ENCODE results near the gene ALK.

Gene ALK

DNA sequence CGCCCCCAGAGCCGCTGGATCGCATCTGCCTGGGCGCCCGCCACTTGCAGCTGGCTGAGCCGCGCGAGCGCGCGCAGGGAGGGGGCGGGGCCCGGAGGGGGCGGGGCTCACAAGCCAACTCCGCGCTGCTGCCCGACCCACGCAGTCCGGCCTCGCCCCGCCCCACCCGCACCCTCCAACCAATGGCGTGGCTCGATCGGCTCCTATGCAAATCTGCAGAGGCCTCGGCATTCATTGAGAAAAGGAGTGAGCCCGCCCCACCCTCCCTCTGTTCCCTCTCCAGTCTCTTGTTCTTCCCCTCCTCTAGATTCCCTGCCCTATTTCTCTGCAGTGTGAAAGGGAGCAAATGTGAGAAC, at the start of gene ALK:
Gene ALK (minus strand): TSS at position 27 of the 356 bp plus-strand sequence. CDS start 927 bp downstream, outside the sequence.
- DNase-seq, result peak; percentile 86

DNA sequence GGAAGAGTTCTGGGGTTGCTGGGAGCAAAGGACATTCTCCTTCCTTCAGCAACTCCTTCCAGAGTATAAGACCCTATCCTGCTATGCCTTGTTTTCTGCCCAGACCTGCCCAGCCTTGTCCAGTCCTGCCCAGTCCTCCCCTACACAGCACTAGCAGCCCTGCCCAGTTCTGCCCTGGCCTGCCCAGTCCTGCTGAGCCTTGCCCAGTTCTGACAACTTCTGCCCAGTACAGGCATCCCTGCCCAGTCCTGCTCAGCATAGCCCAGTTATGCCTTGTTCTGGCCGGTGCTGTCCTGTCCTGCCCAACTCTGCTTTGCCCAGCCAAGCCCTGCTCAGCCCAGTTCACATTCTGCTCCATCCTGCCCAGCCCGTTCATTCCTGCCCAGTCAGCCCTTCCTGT, 44.9 kb upstream of the ALK start:
- DNase-seq, result no peak

DNA sequence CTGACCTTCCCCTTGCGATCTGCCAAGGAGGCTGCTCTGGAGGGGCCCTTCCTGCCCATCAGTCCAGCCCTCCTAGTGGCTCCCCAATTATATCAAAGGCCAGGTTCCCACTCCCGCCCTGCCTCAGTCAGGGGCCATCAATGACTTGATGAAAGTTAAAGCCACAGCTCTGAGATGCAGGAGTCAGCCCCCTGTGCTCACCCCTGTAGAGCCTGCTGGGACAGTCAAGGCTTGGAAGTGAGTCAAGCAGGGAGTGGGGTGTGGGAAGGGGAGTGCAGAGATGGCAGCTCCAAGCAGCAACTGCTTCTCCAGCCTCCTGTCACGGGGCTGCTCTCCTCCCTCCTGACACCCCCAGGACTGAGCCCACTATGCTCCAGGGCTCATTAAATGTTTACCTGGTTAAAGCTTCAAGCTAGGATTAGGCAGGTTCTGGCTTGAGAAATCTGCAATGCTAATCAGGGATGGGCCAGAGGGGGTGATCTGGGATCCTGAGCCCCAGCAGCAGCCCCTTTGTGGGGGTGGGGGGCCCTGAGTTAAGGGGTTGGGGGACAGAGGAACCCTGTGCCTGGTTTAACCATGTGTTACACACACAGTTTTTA, 42.7 kb upstream of the ALK start:
- no peak for DNase-seq

DNA sequence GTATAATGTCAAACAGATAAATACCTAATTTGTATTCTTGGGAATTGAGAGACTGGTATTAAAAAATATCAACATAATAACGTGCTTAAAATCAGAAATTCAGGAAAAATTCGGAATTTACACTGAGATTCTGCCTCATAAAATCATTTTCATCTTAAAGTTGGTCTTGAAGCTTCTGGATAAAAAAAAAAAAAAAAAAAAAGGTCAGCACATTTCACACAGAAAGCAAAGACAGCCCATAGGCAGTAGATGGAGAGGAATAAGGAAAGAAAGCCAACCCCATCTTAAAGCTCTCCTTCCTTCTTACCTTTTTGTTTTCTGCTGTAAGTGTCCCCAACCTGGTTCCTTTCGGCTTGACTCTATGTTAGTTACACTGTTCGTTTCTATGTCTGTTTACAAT, 41.5 kb upstream of the ALK start:
- DNase-seq, result no peak

DNA sequence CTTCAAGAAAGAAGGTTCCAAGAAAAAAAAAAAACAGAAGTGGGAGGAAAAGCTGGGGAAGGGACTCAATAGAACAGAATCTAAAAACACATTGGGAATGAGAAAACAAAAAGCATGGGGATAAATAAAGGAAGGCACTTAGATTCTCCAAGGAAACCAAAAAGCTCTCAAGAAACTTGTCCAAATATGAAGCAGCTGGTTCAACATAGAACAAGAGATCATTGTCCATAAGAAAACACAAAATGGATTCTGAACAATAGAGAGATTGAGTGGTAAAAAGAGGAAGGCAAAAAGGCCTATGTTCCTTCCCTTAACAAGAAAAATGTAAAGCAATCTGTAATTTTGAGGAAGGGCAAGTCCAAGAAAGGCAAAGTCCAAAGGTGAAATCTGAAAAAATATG, 32.9 kb upstream of the ALK start:
- DNase-seq, result no peak

DNA sequence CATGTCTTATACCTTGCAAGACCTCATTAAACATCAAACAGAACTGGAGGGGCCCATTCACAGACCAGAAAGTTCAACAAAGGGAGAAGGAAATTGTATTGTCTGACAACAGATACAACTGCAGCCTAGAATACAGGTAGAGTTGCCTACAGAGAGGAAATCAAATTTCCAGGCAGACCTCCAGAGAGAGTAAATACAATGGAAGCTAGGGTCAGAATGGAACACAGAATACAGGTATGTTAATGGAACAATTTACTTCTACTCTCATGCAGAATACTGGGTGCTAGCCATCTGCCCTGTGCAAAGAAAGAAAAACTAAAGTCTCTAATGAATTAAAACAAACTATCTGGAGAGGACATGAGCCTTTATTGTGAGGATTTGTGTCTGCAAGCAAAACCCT, 31.6 kb upstream of the ALK start:
- DNase-seq, result no peak

DNA sequence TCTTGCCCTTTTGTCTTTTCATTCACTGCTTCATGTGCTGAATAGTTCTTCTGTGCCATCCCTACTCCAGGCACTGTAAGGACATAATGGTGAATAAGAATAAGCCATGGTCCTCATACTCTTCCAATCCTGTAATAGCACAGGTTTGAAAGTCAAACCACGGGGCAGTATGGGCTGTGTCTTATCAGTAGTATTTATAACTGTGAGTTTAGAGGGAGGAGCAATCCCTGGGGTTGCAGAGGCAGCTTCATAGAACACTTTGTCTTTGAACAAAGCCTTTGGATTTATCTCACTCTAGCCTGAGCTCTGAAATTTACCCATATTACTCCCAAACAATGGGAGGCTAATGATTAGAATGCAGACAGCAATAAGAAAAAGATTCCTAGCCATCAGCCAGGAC, 30.2 kb upstream of the ALK start:
- DNase-seq, result no peak

DNA sequence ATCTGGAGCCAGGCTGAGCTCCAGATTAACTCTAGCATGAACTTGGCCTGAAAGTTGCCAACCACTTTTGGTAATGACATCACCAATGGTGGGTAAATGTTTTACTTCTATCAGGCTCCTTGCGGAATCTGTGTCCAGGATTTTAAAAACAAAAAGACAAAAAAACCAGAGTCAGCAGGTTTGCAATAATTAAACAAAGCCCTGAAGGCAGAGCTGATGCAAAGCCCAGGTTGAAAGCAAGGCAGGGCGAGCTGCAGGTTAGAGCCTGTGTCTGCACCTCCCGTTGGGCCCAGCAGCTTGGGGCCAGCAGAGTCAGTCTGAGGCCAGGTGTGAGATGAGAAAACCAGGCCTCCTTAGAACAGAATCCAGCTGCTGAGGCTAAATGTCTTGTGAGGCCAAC, 29.1 kb upstream of the ALK start:
- no peak for DNase-seq

DNA sequence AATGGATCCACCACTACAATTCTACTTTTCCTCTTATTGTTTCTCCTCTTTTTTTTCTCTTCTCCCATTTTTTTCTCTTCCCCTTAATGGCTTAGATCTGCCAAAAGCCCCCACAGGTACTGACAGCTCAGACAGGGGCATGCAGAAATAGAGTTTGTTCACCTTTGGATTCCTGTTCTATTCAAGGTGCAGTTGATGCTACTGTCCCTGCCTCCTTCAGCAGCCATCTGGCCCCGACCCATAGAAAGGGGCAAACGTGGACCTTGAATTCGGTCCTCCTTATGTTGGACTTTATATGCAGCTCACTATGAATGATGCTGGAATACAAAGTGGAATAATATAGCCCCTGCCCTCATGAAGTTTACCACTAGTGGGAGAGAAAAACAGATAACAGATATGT, 27.7 kb upstream of the ALK start:
- no peak for DNase-seq

DNA sequence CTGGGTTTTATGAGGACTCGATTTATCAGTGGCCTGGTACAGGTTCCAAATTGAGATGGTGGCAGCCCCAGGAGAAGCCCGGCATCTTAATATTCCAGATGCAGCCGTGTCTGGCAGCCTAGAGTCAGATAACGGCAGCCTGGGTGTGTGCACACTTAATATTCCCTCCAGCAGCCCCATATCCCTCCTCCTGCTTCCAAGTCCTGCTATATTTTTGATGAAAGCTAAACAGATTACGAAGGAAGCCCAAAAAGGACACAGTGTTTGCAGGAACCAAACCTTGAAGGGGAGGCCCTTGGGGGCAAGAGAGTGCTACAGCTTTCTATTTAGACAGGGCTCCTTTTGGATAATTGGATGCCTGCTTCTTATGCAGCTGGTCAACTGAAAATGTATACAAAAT, 25.1 kb upstream of the ALK start:
- no peak for DNase-seq

DNA sequence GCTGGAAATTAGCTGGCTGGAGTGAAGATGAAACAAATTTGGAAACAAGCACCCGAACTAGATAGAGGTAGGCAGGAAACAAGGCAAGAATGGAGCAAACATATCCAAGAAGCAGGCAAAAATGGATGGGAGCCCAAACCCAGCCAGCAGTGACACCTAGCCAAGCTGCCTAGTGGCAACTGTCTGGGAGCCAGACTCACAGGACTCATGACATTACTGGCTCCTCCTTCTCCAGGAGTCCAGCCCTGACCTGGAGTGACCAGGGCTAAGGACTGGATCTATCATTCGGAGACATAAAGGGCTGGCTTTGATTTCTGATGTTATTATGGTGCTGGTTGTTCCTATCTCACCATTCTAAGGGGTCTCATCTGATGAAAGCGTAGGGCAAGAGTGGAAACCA, 21.3 kb upstream of the ALK start:
- no peak for DNase-seq

DNA sequence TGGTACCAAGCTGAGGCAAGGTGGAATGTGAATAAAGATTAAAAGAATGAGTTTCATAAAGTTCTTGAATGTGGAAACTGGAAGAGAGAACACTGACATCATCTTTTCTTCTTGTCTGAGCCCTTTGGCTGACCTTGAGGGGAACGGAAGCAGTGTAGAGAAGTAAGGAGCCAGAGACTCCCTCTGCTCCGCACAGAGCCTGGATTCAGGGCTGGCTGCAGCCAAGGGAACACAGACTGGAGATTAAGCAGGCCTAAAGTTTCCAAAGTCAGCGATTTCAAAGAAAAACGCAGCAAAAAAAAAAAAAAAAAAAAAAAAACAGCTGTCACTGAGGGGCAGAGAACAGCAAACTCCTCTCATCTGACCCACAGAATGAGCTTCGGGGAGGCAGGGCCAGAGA, 19.3 kb upstream of the ALK start:
- no peak for DNase-seq

DNA sequence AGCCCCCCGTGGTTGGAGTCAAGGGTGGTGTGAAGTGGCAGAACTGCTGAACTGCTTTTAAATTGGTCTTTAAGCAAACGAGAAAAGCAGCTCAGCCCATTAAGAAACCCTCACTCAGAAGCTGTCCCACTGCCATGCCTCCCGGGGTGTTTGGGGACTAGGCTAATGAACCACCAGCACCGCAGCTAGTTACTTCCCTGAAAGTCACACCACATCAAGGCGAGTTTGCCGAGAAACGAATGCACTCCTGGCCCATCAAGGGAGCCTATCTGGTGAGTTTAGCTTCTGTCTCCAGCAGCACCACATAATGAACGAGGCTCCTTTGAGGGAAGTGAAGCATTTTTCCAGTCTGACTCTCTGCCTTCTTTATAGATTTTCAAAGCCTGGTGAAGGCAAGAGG, 14.6 kb upstream of the ALK start:
- DNase-seq, result no peak

DNA sequence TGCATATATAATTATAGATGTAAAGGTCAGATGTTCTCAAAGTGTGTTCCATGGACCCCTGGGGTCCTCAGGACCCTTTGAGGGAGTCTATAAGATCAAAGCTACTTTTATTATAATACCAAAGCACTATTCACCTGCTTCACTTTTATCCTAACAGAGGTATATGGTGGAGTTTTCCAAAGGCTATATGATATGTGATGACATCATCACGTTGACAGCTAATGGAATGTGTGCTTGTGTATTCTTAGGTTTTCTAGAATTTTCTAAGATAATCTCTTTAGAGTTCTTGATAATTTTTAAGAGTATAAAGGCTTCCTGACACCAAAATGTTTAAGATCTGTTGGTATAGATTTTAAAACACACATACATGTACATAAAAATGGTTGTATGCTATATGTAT, 10.4 kb upstream of the ALK start:
- no peak for DNase-seq

DNA sequence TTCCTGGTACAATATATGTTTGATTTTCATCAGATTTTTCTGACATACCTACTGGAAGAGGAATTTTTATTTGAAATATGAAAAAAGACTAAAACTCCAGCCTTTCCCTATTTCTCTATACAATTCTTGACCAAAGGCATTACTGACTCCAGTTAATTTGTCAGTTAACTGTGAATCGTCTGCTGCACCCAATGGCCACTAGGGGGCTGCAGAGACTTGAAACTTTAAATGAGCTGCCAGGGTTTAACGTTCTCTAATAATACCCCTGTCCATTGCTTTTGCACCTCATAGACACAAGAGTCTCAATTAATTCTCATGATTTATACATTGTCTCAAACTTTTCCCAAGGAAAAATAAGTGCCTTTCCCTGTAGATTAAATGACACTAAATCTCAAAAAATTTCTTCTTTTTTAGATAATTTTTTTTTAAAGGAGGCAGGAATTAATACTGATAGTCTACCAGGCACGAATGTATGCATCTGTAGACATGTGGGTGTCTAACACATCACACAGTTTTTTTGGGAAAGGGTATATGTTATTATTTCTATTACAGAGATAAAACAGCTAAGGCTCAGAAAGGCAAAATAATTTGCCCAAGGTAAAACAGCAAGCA, 1.8 kb upstream of the ALK start:
- peak; percentile 31 for DNase-seq

DNA sequence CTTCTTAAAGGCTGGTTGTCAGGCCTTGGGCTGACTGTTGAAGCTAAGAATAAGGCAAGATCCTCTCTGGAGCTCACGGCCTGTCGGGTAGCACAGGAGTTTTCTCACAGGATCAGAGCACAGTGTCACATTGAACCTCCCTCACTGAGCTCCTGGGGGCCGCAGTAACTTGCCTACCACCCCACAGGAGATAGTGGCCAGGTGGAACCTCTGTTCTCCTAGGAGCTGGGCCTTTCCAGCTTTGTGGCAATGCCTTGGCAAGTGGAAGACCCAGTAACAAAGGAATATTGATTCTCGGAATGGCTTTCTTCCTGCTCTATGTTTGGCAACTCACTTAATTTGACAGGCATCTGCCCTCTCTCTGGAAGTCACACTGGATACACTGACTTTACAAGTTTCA, 1.2 kb upstream of the ALK start:
- DNase-seq, result no peak

DNA sequence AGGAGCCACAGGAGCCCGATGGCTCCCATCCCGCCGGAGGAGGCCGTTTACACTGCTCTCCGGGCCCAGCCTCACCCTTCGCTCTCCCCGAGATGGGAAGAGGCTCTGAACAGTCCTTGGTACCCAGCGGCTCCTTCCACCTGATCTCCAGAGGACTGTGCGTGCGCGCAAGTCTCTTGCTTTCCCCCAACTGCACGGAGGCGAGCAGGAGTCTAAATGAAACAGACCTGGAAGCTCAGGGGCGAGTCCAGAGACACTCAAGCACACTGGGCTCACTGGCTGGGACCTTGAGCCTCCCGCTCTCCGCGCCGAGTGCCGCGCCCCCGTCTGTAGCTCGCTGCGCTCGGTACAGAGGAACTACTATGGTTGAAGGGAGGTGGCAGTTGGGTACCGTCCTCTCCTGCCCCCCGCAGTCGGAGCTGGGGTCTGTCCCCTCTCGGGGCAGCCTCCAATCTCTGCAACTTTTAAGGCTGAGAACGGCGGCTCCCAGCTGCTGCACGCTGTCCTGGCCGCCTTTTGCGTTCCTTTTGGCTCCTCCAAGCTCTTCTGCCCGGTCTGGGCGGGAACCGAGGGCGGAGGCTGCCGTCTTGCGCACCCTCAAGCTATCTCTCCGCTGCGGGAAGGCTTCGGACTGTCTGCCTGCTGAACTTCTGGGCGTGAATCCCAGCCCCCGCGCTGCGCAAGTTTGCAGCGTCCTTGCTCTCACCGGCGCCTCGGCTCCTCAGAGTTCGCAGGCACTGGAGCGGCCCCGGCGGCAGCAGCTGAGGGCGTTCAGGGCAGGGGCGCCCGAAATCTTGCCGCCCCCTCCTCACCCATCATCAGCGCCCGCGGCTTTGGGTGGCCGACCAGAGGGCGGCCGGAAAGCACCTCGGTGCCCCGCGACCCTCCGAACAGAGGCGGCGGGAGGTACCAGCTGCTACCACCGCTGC, 491 bp downstream of the ALK start:
- DNase-seq, result no peak

DNA sequence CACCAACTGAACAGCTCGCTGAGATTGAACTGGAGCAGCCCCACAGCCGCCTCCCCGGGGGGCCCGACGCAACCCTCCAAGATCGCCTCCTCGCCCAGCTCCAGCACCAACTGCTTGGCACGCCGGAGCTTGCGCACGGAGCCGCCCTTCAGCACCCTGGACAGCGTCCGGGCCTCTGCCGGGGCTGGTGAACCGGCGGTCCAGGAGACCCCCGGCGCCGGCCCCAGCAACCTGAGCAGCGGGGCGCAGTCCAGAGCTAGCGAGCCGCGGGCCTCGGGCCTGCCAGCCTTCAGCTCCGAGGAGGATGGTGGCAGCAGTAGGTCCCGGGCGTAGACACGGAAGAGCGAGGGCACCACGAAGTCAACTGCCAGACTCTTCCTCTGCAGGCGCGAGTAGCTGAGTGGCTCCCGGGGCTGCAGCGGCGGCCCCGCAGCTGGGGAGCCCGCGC, 1.2 kb downstream of the ALK start:
- no peak for DNase-seq

DNA sequence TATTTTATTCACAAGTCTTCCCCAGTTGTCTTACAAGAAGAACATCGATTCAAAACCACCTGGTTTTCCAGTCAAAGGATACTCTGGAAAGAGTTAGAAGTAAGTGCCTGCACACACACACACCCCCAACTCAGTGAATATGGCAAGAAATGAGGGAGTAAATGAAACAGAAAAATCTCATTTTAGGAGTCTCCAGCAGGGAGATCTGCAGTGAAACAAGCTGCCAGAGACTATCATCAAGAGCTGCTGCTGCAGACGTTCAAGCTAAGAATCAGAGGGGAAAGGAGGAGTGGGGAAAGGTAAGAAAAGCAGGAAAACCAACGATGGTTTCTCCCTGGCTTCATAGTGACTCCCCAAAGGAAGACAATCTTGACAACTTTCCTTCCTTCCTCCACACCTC, 2.4 kb downstream of the ALK start:
- no peak for DNase-seq

DNA sequence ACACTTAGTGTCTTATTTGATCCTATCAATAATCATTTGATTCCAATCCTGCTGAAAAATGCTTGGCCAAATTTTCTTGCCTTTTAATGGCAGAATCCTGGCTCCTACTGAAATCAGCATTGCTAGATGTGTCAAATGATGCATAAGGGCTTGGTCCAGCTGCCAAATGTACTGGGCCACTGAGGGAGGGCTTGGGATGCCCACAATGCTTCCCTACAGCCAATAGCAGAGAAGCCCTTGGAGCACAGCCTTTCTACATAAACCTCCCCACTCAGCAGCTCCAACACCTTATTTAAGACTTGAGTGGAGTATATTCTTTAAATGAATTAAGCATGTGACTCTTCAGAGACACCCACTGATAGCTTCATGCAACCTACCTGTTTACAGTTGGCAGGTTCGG, 3.6 kb downstream of the ALK start:
- no peak for DNase-seq

DNA sequence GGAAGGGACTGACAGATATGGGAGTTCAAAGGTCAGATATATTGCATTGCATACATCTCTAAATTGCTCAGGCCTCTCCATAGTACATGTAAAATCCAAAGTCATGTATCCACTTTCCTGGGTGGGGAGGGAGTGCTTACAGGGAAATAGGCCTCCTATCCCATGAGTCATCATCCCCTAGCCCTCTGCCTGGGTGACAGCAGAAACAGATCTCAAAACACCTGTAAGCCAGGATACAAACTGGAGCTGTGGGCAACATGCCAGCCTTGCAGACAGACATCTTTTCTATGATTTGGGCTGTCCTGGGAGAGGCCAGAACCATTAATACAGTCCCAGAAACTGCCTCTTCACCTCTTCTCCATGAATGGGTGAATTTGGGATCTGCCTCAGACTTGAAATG, 4.8 kb downstream of the ALK start:
- DNase-seq, result no peak

DNA sequence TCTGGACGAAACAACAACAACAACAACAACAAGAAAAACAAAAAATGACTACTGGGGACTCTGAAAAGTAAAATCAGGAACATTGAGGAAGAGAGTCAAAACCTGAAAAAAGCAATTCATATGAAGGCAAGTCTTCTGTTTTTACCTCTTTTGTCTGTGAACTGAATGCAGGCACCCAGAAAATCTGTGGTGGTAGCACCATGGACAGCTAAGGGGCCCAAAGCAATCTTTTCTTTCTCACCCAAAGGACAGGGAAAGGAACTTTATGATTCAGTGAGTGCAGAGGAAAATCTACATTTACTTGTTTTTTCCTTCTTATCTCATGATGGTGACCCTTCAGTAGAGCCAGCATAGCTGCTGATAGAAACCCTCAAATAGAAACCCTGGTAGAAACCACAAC, 10.4 kb downstream of the ALK start:
- no peak for DNase-seq

DNA sequence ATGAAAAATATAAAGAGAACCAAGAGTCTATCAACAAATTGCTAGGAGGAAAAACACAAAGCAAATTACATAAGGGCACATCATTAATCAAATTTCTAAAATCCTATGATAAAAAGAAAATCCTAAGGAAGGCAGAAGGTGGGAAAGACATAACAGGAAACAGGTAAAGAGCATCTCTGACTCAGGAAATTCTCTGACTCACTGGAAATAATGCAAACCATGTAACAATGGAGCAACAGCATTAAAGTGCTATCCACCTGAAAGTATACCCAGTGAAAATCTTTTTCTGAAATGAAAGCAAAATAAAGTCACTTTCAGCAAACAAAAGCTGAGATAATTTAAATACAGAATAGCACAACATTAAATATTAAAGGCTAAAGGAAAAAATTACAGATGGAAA, 10.9 kb downstream of the ALK start:
- DNase-seq, result no peak

DNA sequence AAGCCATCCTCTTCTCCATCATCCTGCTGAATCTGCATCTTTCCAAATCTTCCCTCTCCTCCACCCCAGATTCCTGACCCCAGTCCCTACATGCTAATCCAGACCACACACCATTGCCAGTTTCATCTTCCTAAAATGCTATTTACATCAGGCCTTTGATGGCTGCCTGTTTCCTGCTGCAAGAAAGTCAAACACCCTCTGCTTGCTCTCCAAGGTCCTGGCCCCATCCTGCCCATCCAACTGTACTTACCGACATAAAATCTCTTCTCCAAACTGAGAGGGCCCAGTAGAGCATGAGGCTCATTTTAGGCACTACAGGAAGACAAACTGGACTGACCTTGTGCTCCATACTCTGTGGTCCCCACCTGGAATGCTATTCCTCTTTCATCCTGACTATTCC, 19.0 kb downstream of the ALK start:
- DNase-seq, result no peak
